Fibroblast of lung (primary cell): ENCODE data around the gene SORCS2.

ENCODE experiments used
- CTCF ChIP-seq, 2 donors: IDR thresholded peaks in 1 of 2; conservative IDR thresholded peaks in 1 of 2; 1 replicate in 1 of 2; 2 replicates in 1 of 2; pipeline ENCODE4 v1.5.1; 2011 to 2012; ENCODE audit warnings: low read length in 2 of 2, control low read depth in 1 of 2, inconsistent platforms in 1 of 2, low read depth in 1 of 2, mild to moderate bottlenecking in 1 of 2
- EZH2 ChIP-seq: IDR thresholded peaks from 2 replicates; pipeline ENCODE4 v1.5.1; 2012; ENCODE audit warnings: low read length, control low read depth, mild to moderate bottlenecking; ENCODE audit errors: missing control alignments

- TF ChIP-seq CTCF (conservative IDR thresholded peaks at IDR 0.05 in 1 of 2, IDR thresholded peaks at IDR 0.05 in 1 of 2; ENCODE audit: low read depth in 1 of 2, low read length in 2 of 2) (no peak), EZH2 (no peak)
These were observed 274.6 kb downstream of the SORCS2 start for GRCh38 chr4:7466904-7467303.
